Esophagus squamous epithelium (tissue), 5 donors: ENCODE data around the gene MLPH. TPM values are rescaled to one million over a fixed set of nuclear protein-coding genes. Genes with fewer than 3 reads are reported as not detected.

Source experiments
- DNase-seq: peaks from one replicate; lab custom pipeline; 2025; lab: John Stamatoyannopoulos, UW
- H3K27ac ChIP-seq, 4 donors: fragments of 200-600 bp; sonication (generic); one replicate each; pipeline ENCODE4 v1.5.1; 2016 to 2019; ENCODE audit warnings: mild to moderate bottlenecking in 1 of 4
- H3K27me3 ChIP-seq, 4 donors: fragments of 200-600 bp; sonication (generic); 1 replicate in 3 of 4; 2 replicates in 1 of 4; pipeline versions ENCODE4 v1.5.1 to v1.6.0; 2017 to 2021; ENCODE audit warnings: antibody characterized with exemption in 1 of 4
- H3K36me3 ChIP-seq, 3 donors: fragments of 200-600 bp; sonication (generic); one replicate each; pipeline ENCODE4 v1.5.1; 2016 to 2019
- H3K4me1 ChIP-seq, 3 donors: fragments of 200-600 bp; sonication (generic); one replicate each; pipeline ENCODE4 v1.5.1; 2017 to 2019
- H3K4me3 ChIP-seq, 4 donors: fragments of 200-600 bp; sonication (generic); 1 replicate in 3 of 4; 2 replicates in 1 of 4; pipeline ENCODE4 v1.5.1; 2016 to 2019; ENCODE audit warnings: mild to moderate bottlenecking in 2 of 4, moderate library complexity in 1 of 4
- H3K9me3 ChIP-seq, 3 donors: fragments of 200-600 bp; sonication (generic); one replicate each; pipeline ENCODE4 v1.5.1; 2016 to 2019
- CTCF ChIP-seq, 6 experiments: fragments of 450-650 bp in 4 of 6; fragments of 200-600 bp in 2 of 6; sonication (generic) in 2 of 6; IDR thresholded peaks; one replicate each; pipeline ENCODE4 v1.5.1; 2016 to 2019; ENCODE audit warnings: antibody characterized with exemption in 6 of 6, mild to moderate bottlenecking in 4 of 6, moderate library complexity in 4 of 6
- POLR2A ChIP-seq, 4 donors: fragments of 450-650 bp; IDR thresholded peaks; one replicate each; pipeline ENCODE4 v1.6.1; 2017; ENCODE audit warnings: antibody characterized with exemption in 4 of 4, mild to moderate bottlenecking in 4 of 4, moderate library complexity in 3 of 4
- WGBS, 2 donors: methylation state at CpG; one replicate each; pipeline ENCODE4 v1.1.5; 2018; 5-methylcytosine and 5-hydroxymethylcytosine counted together
- intact Hi-C: fragments of 100-400 bp; cut with DNase I; formaldehyde crosslinking; loops from one replicate; pipeline ENCODE4 v1.15.0; 2022
- total RNA-seq, 4 donors: library from RNA; depleted of rRNA; stranded (reverse); fragments of >200 nt; gene quantifications; one replicate each; pipeline ENCODE4 v1.1.0, GENCODE V29; 2016
- donor health status: DM: yes; HTN: yes; CAD: no.

MLPH gene
- total RNA-seq, 4 donors from 2014 or later = 1.8 to 10.5 (median 7.6) TPM

- intact Hi-C loops = no loop called here
- Histone ChIP-seq H3K27me3 (no peaks in the 10 kb centered on the region), H3K36me3 (no peaks in the 10 kb centered on the region), H3K4me3 (no peak overlapping the region), H3K9me3 (peaks cover 0 to 17% (median 17%) of the 10 kb centered on the region in 3 donors), H3K4me1 (peaks cover 0 to 4% (median 0%) of the 10 kb centered on the region in 3 donors), H3K27ac (no peak overlapping the region)
- TF ChIP-seq CTCF (IDR thresholded peaks at IDR 0.05) = no peak
- TF ChIP-seq POLR2A (IDR thresholded peaks at IDR 0.05) = no peak
- no peak for DNase-seq
- 86 to 87% methylated on average over 16 to 17 of the region's 21 CpGs for WGBS, 2 donors
Measured at GRCh38 chr2:237495521-237496117, 8.6 kb downstream of the MLPH start.

GRCh38 chr2:237496428-237496827 lies 9.4 kb downstream of the MLPH start:
- no peak for DNase-seq
- H3K36me3 ChIP-seq = no peaks in the 10 kb centered on the region
- intact Hi-C loops = no loop called here
- H3K4me1 ChIP-seq = peaks cover 0 to 6% (median 0%) of the 10 kb centered on the region in 3 donors
- 65 to 81% methylated on average over 4 to 7 of the region's 8 CpGs for WGBS, 2 donors
- peaks cover 0 to 13% (median 11%) of the 10 kb centered on the region in 3 donors for H3K9me3 ChIP-seq
- TF ChIP-seq POLR2A (IDR thresholded peaks at IDR 0.05) = no peak
- TF ChIP-seq CTCF (IDR thresholded peaks at IDR 0.05) = no peak
- no peak overlapping the region for H3K4me3 ChIP-seq
- H3K27me3 ChIP-seq = no peaks in the 10 kb centered on the region
- H3K27ac ChIP-seq = no peak overlapping the region

GRCh38 chr2:237497009-237497837 lies 10.2 kb downstream of the MLPH start:
- intact Hi-C loops = no loop called here
- TF ChIP-seq POLR2A (IDR thresholded peaks at IDR 0.05) (no peak), CTCF (IDR thresholded peaks at IDR 0.05) (no peak)
- peaks cover 0 to 12% (median 2%) of the 10 kb centered on the region in 3 donors for H3K4me1 ChIP-seq
- H3K36me3 ChIP-seq = no peaks in the 10 kb centered on the region
- no peak overlapping the region for H3K4me3 ChIP-seq
- H3K9me3 ChIP-seq = peaks cover 0 to 5% (median 3%) of the 10 kb centered on the region in 3 donors
- no peaks in the 10 kb centered on the region for H3K27me3 ChIP-seq
- peak overlapping the region in 1 of 4 donors; percentile 9 for H3K27ac ChIP-seq
- WGBS, 2 donors = 67 to 76% methylated on average over 15 to 22 of the region's 23 CpGs
- no peak for DNase-seq

GRCh38 chr2:237497838-237498186 lies 10.8 kb downstream of the MLPH start:
- H3K27me3 ChIP-seq = no peaks in the 10 kb centered on the region
- H3K27ac ChIP-seq = no peak overlapping the region
- 66 to 72% methylated on average over 7 to 9 of the region's 10 CpGs for WGBS, 2 donors
- peaks cover 0 to 18% (median 8%) of the 10 kb centered on the region in 3 donors for H3K4me1 ChIP-seq
- no peaks in the 10 kb centered on the region for H3K36me3 ChIP-seq
- TF ChIP-seq CTCF (IDR thresholded peaks at IDR 0.05) = no peak
- no peak for TF ChIP-seq POLR2A (IDR thresholded peaks at IDR 0.05)
- no peaks in the 10 kb centered on the region for H3K9me3 ChIP-seq
- no peak overlapping the region for H3K4me3 ChIP-seq
- intact Hi-C loops = no loop called here
- DNase-seq = no peak

GRCh38 chr2:237498341-237498740 lies 11.3 kb downstream of the MLPH start:
- H3K27me3 ChIP-seq = no peaks in the 10 kb centered on the region
- H3K36me3 ChIP-seq = no peaks in the 10 kb centered on the region
- peaks cover 0 to 19% (median 10%) of the 10 kb centered on the region in 3 donors for H3K4me1 ChIP-seq
- 72 to 80% methylated on average over 7 to 9 of the region's 11 CpGs for WGBS, 2 donors
- no peak for DNase-seq
- H3K27ac ChIP-seq = peak overlapping the region in 3 of 4 donors; percentile 6 to 25 (median 23)
- TF ChIP-seq POLR2A (IDR thresholded peaks at IDR 0.05) (no peak), CTCF (IDR thresholded peaks at IDR 0.05) (no peak)
- no peak overlapping the region for H3K4me3 ChIP-seq
- no peaks in the 10 kb centered on the region for H3K9me3 ChIP-seq
- intact Hi-C loops = no loop called here
